WI38 (cell line): ENCODE data around the gene PPFIA3.
"Not testable (repeated sequence)": the region's sequence is repeated elsewhere in the genome, so short reads cannot be mapped to it uniquely, and the experiment has no call there.

ENCODE experiments used
- H3K4me3 ChIP-seq: 2 replicates; pipeline ENCODE4 v1.5.1; 2011; ENCODE audit warnings: low read depth, mild to moderate bottlenecking, control low read depth, low read length
- CTCF ChIP-seq: IDR thresholded peaks from 2 replicates; pipeline ENCODE4 v1.5.1; 2012; ENCODE audit warnings: low read depth, mild to moderate bottlenecking, control low read depth, low read length

PPFIA3 gene

GRCh38 chr19:49180659-49181058 is 61.3 kb downstream of the PPFIA3 start:
- H3K4me3 ChIP-seq = no peak overlapping the region
- TF ChIP-seq CTCF = no peak

GRCh38 chr19:49182010-49182847 is 62.9 kb downstream of the PPFIA3 start:
- not testable (repeated sequence) for H3K4me3 ChIP-seq

GRCh38 chr19:49182848-49183375 is 63.6 kb downstream of the PPFIA3 start:
- no peak overlapping the region for H3K4me3 ChIP-seq
- TF ChIP-seq CTCF = no peak

GRCh38 chr19:49186108-49186507 is 66.8 kb downstream of the PPFIA3 start:
- no peak overlapping the region for H3K4me3 ChIP-seq
- TF ChIP-seq CTCF = no peak

GRCh38 chr19:49188626-49189200 is 69.4 kb downstream of the PPFIA3 start:
- no peak for TF ChIP-seq CTCF
- no peak overlapping the region for H3K4me3 ChIP-seq

- no peak overlapping the region for H3K4me3 ChIP-seq
Observed at GRCh38 chr19:49189259-49189658, 69.9 kb downstream of the PPFIA3 start.

GRCh38 chr19:49190781-49191180 is 71.4 kb downstream of the PPFIA3 start:
- H3K4me3 ChIP-seq = no peak overlapping the region
- no peak for TF ChIP-seq CTCF

More at GRCh38 chr19:49189259-49189658, 69.9 kb downstream of the PPFIA3 start:
- TF ChIP-seq CTCF = no peak
